Measurements from ENCODE around the gene LOXL3.

The LOXL3 gene

GRCh38 chr2:74551530-74551929 is 2.2 kb downstream of the LOXL3 start:
- H3K4me3 ChIP-seq (ENCODE audit: severe bottlenecking): no peak overlapping the region
- peaks cover 6% of the 10 kb centered on the region for H3K4me1 ChIP-seq (ENCODE audit: insufficient read depth, poor library complexity, severe bottlenecking)
- ATAC-seq (ENCODE audit: low read depth): no peak
- H3K27me3 ChIP-seq (ENCODE audit: insufficient read depth, poor library complexity, severe bottlenecking): no peaks in the 10 kb centered on the region
- TF ChIP-seq CTCF (IDR thresholded peaks at IDR 0.05; ENCODE audit: poor library complexity, severe bottlenecking): no peak
- H3K27ac ChIP-seq (ENCODE audit: poor library complexity, severe bottlenecking): no peak overlapping the region
- DNase-seq (ENCODE audit: low spot score): no peak
- no peaks in the 10 kb centered on the region for H3K9me3 ChIP-seq (ENCODE audit: severe bottlenecking)
- no peaks in the 10 kb centered on the region for H3K36me3 ChIP-seq (ENCODE audit: low read depth)

- Histone ChIP-seq H3K9me3 (ENCODE audit: severe bottlenecking) (no peaks in the 10 kb centered on the region), H3K27ac (ENCODE audit: poor library complexity, severe bottlenecking) (no peak overlapping the region), H3K4me1 (ENCODE audit: insufficient read depth, poor library complexity, severe bottlenecking) (peaks cover 6% of the 10 kb centered on the region), H3K4me3 (ENCODE audit: severe bottlenecking) (no peak overlapping the region), H3K36me3 (ENCODE audit: low read depth) (no peaks in the 10 kb centered on the region), H3K27me3 (ENCODE audit: insufficient read depth, poor library complexity, severe bottlenecking) (no peaks in the 10 kb centered on the region)
- no peak for TF ChIP-seq CTCF (IDR thresholded peaks at IDR 0.05; ENCODE audit: poor library complexity, severe bottlenecking)
- DNase-seq (ENCODE audit: low spot score) (no peak), ATAC-seq (ENCODE audit: low read depth) (no peak)
Observed at GRCh38 chr2:74550231-74550630, 3.5 kb downstream of the LOXL3 start.

GRCh38 chr2:74548900-74549826 is 4.6 kb downstream of the LOXL3 start:
- no peak for TF ChIP-seq CTCF (IDR thresholded peaks at IDR 0.05; ENCODE audit: poor library complexity, severe bottlenecking)
- ATAC-seq (ENCODE audit: low read depth) (peak; percentile 83), DNase-seq (ENCODE audit: low spot score) (no peak)
- Histone ChIP-seq H3K27ac (ENCODE audit: poor library complexity, severe bottlenecking) (peak overlapping the region; percentile 33), H3K4me3 (ENCODE audit: severe bottlenecking) (peak overlapping the region; percentile 49), H3K9me3 (ENCODE audit: severe bottlenecking) (no peaks in the 10 kb centered on the region), H3K36me3 (ENCODE audit: low read depth) (no peaks in the 10 kb centered on the region), H3K4me1 (ENCODE audit: insufficient read depth, poor library complexity, severe bottlenecking) (peaks cover 6% of the 10 kb centered on the region), H3K27me3 (ENCODE audit: insufficient read depth, poor library complexity, severe bottlenecking) (no peaks in the 10 kb centered on the region)

- DNase-seq (ENCODE audit: low spot score): no peak
Observed at GRCh38 chr2:74548285-74548899, 5.3 kb downstream of the LOXL3 start.

More at GRCh38 chr2:74548285-74548899, 5.3 kb downstream of the LOXL3 start:
- Histone ChIP-seq H3K9me3 (ENCODE audit: severe bottlenecking) (no peaks in the 10 kb centered on the region), H3K27ac (ENCODE audit: poor library complexity, severe bottlenecking) (peak overlapping the region; percentile 33), H3K4me3 (ENCODE audit: severe bottlenecking) (peak overlapping the region; percentile 49), H3K4me1 (ENCODE audit: insufficient read depth, poor library complexity, severe bottlenecking) (peaks cover 6% of the 10 kb centered on the region), H3K36me3 (ENCODE audit: low read depth) (no peaks in the 10 kb centered on the region), H3K27me3 (ENCODE audit: insufficient read depth, poor library complexity, severe bottlenecking) (no peaks in the 10 kb centered on the region)
- TF ChIP-seq CTCF (IDR thresholded peaks at IDR 0.05; ENCODE audit: poor library complexity, severe bottlenecking): no peak
- ATAC-seq (ENCODE audit: low read depth): no peak
